A673 (cell line): ENCODE data around the gene P2RY2. TPM values are rescaled to one million over a fixed set of nuclear protein-coding genes. Genes with fewer than 3 reads are reported as not detected.

ENCODE experiments used
- BruUV-seq: library from RNA; stranded (reverse); fragments of 400-500 nt; replicated peaks from 2 replicates; lab custom pipeline; 2021; lab: Mats Ljungman, UMichigan
- CTCF ChIA-PET: fragments of 300-600 bp; sonication (Branson Sonifier 250); formaldehyde crosslinking; loops from one replicate; lab custom pipeline; 2022; ENCODE audit warnings: antibody characterized with exemption; lab: Charles Lee
- POLR2A ChIA-PET: fragments of 300-600 bp; sonication (Branson Sonifier 250); formaldehyde crosslinking; loops from one replicate; lab custom pipeline; 2022; ENCODE audit warnings: antibody characterized with exemption; ENCODE audit not compliant: low non-redundant PET; lab: Charles Lee
- DNase-seq: peaks from one replicate; pipeline ENCODE4 v3.0.0-alpha.2; 2015; ENCODE audit warnings: low spot score
- H3K27ac ChIP-seq: fragments of 200-600 bp; sonication (generic); 2 replicates; pipeline ENCODE4 v1.5.1; 2016; ENCODE audit warnings: mixed run types, low read depth, mild to moderate bottlenecking, mixed read lengths, antibody characterized with exemption, low read length; ENCODE audit not compliant: poor library complexity, severe bottlenecking
- H3K27me3 ChIP-seq: fragments of 200-600 bp; sonication (generic); replicated peaks from 2 replicates; pipeline ENCODE4 v1.6.1; 2017; ENCODE audit warnings: mixed run types, low read depth, mild to moderate bottlenecking, mixed read lengths, antibody characterized with exemption, low read length; ENCODE audit not compliant: insufficient read depth, poor library complexity
- H3K36me3 ChIP-seq: fragments of 200-600 bp; sonication (generic); 2 replicates; pipeline ENCODE4 v1.6.1; 2016; ENCODE audit warnings: mixed run types, mild to moderate bottlenecking, mixed read lengths, antibody characterized with exemption, low read length; ENCODE audit not compliant: insufficient read depth, poor library complexity, severe bottlenecking
- H3K4me1 ChIP-seq: fragments of 200-600 bp; sonication (generic); 2 replicates; pipeline ENCODE4 v1.6.1; 2017; ENCODE audit warnings: mixed run types, mild to moderate bottlenecking, mixed read lengths, antibody characterized with exemption, low read length; ENCODE audit not compliant: insufficient read depth, poor library complexity, severe bottlenecking
- H3K4me3 ChIP-seq: fragments of 200-600 bp; sonication (generic); 2 replicates; pipeline ENCODE4 v1.5.1; 2016; ENCODE audit warnings: low read depth, mixed run types, mild to moderate bottlenecking, mixed read lengths, low read length; ENCODE audit not compliant: poor library complexity, severe bottlenecking
- H3K9me3 ChIP-seq: fragments of 200-600 bp; sonication (generic); 2 replicates; pipeline ENCODE4 v1.6.1; 2016; ENCODE audit warnings: mixed run types, low read depth, mild to moderate bottlenecking, mixed read lengths, antibody characterized with exemption, low read length; ENCODE audit not compliant: poor library complexity, severe bottlenecking
- EZH2 ChIP-seq: fragments of 200-600 bp; sonication (generic); IDR thresholded peaks from 2 replicates; pipeline ENCODE4 v1.6.1; 2017; ENCODE audit warnings: borderline replicate concordance, low read depth, mild to moderate bottlenecking, mixed read lengths, antibody characterized with exemption, low read length; ENCODE audit not compliant: poor library complexity, severe bottlenecking
- intact Hi-C: fragments of 100-400 bp; cut with micrococcal nuclease; formaldehyde crosslinking; loops from one replicate; pipeline ENCODE4 v1.10.0; 2022; ENCODE audit not compliant: unreplicated experiment
- total RNA-seq: library from RNA; stranded (reverse); gene quantifications from 2 replicates; pipeline ENCODE4 v1.2.3, GENCODE V29; 2021
- TF ChIP-seq, protein P1 (sequence below): fragments of 300-800, 200-600 bp; sonication (generic); conservative IDR thresholded peaks from 2 replicates; pipeline ENCODE4 v1.5.1; 2017; ENCODE audit warnings: low read depth, mild to moderate bottlenecking, antibody characterized with exemption, low read length, moderate library complexity, mixed read lengths

The P2RY2 gene
- total RNA-seq, 1 experiment from 2014 or later: not detected

DNA sequence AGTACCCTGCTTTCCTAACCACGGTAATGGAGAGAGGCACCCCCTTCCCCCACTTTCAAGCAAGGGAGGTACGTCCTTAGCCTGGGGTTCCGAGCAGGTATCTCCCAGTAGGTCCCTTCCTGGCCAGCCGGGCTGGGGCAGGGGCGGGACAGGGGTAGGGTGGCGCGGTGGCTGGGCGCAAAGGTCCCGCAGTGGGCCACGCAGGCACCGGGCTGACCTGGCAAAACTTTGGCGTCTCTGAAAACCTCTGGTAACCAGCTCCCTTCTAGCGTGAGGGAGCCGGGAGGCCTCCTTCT is 323 bp upstream of the P2RY2 start:
- CTCF ChIA-PET: interaction anchor here (0.6 kb wide), 1 partner anchor 118 kb away, joined by 4 read pairs; no protein-coding TSS in a partner anchor

DNA sequence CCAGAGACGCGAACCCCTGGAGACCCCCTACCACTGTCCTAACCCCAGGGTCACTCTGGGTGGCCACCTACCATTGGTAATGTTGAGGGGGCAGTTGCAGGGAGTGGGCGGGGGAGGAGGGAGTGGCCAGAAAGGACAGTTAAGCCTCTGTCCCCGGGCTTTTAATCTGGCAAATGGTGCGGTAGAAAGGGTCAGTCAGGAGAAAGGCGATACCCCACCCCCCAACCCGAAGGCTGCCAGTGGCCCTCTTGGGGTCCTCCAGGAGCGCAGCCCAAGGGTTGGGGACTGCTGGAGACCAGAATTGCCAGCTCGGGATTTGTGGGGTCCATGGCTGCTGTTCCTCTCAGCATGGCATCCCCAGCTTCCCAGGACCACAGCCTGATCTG is 742 bp downstream of the P2RY2 start:
- DNase-seq: no peak
- BruUV-seq: no TSS peak
- intact Hi-C loops: no loop called here
- Histone ChIP-seq H3K36me3 (no peaks in the 10 kb centered on the region), H3K4me3 (peak overlapping the region; percentile 41), H3K4me1 (peaks cover 7% of the 10 kb centered on the region), H3K27me3 (peaks cover 3% of the 10 kb centered on the region), H3K27ac (no peak overlapping the region), H3K9me3 (no peaks in the 10 kb centered on the region)
- ChIA-PET POLR2A (no interaction called here), CTCF (no interaction called here)
- TF ChIP-seq, protein P1, sequence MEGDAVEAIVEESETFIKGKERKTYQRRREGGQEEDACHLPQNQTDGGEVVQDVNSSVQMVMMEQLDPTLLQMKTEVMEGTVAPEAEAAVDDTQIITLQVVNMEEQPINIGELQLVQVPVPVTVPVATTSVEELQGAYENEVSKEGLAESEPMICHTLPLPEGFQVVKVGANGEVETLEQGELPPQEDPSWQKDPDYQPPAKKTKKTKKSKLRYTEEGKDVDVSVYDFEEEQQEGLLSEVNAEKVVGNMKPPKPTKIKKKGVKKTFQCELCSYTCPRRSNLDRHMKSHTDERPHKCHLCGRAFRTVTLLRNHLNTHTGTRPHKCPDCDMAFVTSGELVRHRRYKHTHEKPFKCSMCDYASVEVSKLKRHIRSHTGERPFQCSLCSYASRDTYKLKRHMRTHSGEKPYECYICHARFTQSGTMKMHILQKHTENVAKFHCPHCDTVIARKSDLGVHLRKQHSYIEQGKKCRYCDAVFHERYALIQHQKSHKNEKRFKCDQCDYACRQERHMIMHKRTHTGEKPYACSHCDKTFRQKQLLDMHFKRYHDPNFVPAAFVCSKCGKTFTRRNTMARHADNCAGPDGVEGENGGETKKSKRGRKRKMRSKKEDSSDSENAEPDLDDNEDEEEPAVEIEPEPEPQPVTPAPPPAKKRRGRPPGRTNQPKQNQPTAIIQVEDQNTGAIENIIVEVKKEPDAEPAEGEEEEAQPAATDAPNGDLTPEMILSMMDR: no peak
- TF ChIP-seq EZH2: no peak

More for the DNA sequence above, 323 bp upstream of the P2RY2 start:
- no peak for DNase-seq
- H3K4me1 ChIP-seq: peaks cover 7% of the 10 kb centered on the region
- no peaks in the 10 kb centered on the region for H3K36me3 ChIP-seq
- H3K4me3 ChIP-seq: peak overlapping the region; percentile 41
- TF ChIP-seq, protein P1: no peak
- TF ChIP-seq EZH2: no peak
- POLR2A ChIA-PET: no interaction called here
- no TSS peak for BruUV-seq
- no peaks in the 10 kb centered on the region for H3K9me3 ChIP-seq
- H3K27me3 ChIP-seq: peaks cover 3% of the 10 kb centered on the region
- intact Hi-C loops: no loop called here
- no peak overlapping the region for H3K27ac ChIP-seq

DNA sequence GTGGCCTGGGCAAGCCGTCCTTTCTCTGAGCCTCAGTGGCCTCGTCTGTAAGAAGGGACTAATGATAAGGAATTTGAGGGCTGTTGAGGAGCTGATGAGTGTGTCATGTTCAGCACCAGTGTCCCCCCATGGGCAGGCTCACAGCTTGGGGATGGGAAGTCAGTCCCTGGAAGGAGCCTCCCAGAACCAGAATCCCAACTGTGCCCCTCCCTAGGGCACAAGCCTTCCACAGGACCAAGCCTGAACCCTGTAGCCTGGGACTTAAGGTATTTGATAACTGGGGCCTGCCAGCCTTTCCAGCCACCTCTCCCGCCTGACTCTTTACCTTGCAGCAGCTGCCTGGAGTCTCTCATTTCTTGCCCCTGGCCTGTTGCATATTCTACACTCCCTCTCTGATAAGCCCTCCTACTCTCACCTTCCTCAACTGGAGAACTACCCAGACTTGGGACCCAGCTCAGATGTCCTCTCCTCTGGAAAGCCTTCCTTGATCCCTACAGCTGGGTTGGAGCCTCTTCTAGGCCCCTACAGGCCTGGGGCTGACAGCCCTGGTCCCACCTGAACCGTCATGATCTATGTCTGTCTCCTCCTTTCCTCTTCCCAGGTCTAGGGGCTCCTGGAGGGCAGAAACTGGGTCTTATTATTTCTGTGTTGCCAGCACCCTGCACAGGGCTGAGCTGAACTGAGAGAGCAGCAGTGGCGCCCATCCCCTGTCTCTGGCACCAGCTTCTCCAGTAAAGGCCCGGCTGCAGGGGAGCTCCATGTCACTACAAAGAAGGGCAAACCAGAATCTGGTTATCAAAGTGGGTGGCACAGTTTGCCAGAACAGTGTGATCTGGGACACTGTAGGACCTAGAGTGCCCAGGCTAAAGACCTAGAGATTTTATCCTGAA is 1.6 kb downstream of the P2RY2 start:
- Histone ChIP-seq H3K4me1 (peaks cover 7% of the 10 kb centered on the region), H3K27me3 (peaks cover 3% of the 10 kb centered on the region), H3K9me3 (no peaks in the 10 kb centered on the region), H3K36me3 (no peaks in the 10 kb centered on the region), H3K27ac (no peak overlapping the region), H3K4me3 (no peak overlapping the region)
- TF ChIP-seq EZH2: no peak
- TF ChIP-seq, protein P1: no peak
- no peak for DNase-seq
- intact Hi-C loops: no loop called here
- POLR2A ChIA-PET: interaction anchor here (0.6 kb wide), 1 partner anchor 17 kb away, joined by 4 read pairs; no protein-coding TSS in a partner anchor
- CTCF ChIA-PET: interaction anchor here (0.5 to 1.4 kb wide), 2 partner anchors 132 to 391 kb away, joined by 3 read pairs; no protein-coding TSS in a partner anchor
- no TSS peak for BruUV-seq
